CD14-positive monocyte (primary cell): ENCODE results near the gene ZNF692. TPM values are rescaled to one million over a fixed set of nuclear protein-coding genes. Genes with fewer than 3 reads are reported as not detected.
A peak's percentile ranks its signal among the peaks of the same experiment; 100 is the strongest.

Experiments
- DNase-seq, 3 donors: peaks; one replicate each; pipeline ENCODE4 v3.0.0-alpha.2; 2011 to 2022
- H2AFZ ChIP-seq: 2 replicates; pipeline ENCODE4 v1.6.0; 2012; ENCODE audit warnings: mild to moderate bottlenecking, low read depth, low read length, inconsistent platforms; ENCODE audit not compliant: insufficient read depth, poor library complexity, severe bottlenecking
- H3K27ac ChIP-seq, 2 donors: 1 replicate in 1 of 2; 2 replicates in 1 of 2; pipeline ENCODE4 v1.5.1; 2012 to 2013; ENCODE audit warnings: low read length in 2 of 2, control low read depth in 1 of 2, inconsistent platforms in 1 of 2, low read depth in 1 of 2, mild to moderate bottlenecking in 1 of 2
- H3K27me3 ChIP-seq, 2 donors: one replicate each; pipeline versions ENCODE4 v1.6.0 to v1.6.1; 2011 to 2013; ENCODE audit warnings: low read length in 2 of 2; ENCODE audit not compliant: control insufficient read depth in 2 of 2, insufficient read depth in 2 of 2
- H3K36me3 ChIP-seq, 2 donors: replicated peaks in 1 of 2; 1 replicate in 1 of 2; 2 replicates in 1 of 2; pipeline versions ENCODE4 v1.5.1 to v1.6.1; 2012 to 2013; ENCODE audit warnings: low read length in 2 of 2, control low read depth in 1 of 2, inconsistent platforms in 1 of 2, mild to moderate bottlenecking in 1 of 2; ENCODE audit not compliant: insufficient read depth in 2 of 2, control insufficient read depth in 1 of 2
- H3K4me1 ChIP-seq, 2 donors: 1 replicate in 1 of 2; 2 replicates in 1 of 2; pipeline versions ENCODE4 v1.5.1 to v1.6.1; 2012 to 2013; ENCODE audit warnings: low read length in 2 of 2, control low read depth in 1 of 2, inconsistent platforms in 1 of 2, mild to moderate bottlenecking in 1 of 2, moderate library complexity in 1 of 2; ENCODE audit not compliant: insufficient read depth in 2 of 2, control insufficient read depth in 1 of 2
- H3K4me2 ChIP-seq: replicated peaks from 2 replicates; pipeline ENCODE3; 2012; ENCODE audit warnings: low read length, moderate library complexity, mild to moderate bottlenecking; ENCODE audit not compliant: poor library complexity, severe bottlenecking; ENCODE audit errors: extremely low read depth
- H3K4me3 ChIP-seq, 3 experiments: fragments of 200-600 bp in 1 of 3; sonication (generic) in 1 of 3; replicated peaks in 1 of 3; 1 replicate in 2 of 3; 2 replicates in 1 of 3; pipeline ENCODE4 v1.5.1; 2011 to 2013; ENCODE audit warnings: low read length in 3 of 3, mild to moderate bottlenecking in 3 of 3, control low read depth in 2 of 3, low read depth in 2 of 3, inconsistent platforms in 1 of 3, moderate library complexity in 1 of 3
- H3K79me2 ChIP-seq: 2 replicates; pipeline ENCODE4 v1.6.0; 2012; ENCODE audit warnings: mild to moderate bottlenecking, control low read depth, inconsistent platforms, low read length, moderate library complexity; ENCODE audit not compliant: insufficient read depth
- H3K9ac ChIP-seq: 2 replicates; pipeline ENCODE4 v1.6.0; 2017; ENCODE audit warnings: low read length, mild to moderate bottlenecking; ENCODE audit not compliant: insufficient read depth, poor library complexity, severe bottlenecking
- H3K9me3 ChIP-seq, 2 donors: replicated peaks in 1 of 2; 1 replicate in 1 of 2; 2 replicates in 1 of 2; pipeline versions ENCODE4 v1.5.1 to v1.6.1; 2012 to 2013; ENCODE audit warnings: low read length in 2 of 2, control low read depth in 1 of 2; ENCODE audit not compliant: control insufficient read depth in 1 of 2, insufficient read depth in 1 of 2
- H4K20me1 ChIP-seq: 2 replicates; pipeline ENCODE4 v1.6.0; 2012; ENCODE audit warnings: mild to moderate bottlenecking, low read length, control low read depth, moderate library complexity; ENCODE audit not compliant: insufficient read depth
- H3K27ac Mint-ChIP-seq, 7 donors: one replicate each; pipeline ENCODE4 v1.8.0; 2020; ENCODE audit warnings: mild to moderate bottlenecking in 7 of 7, mixed read lengths in 7 of 7, moderate library complexity in 6 of 7, inconsistent platforms in 2 of 7
- H3K27me3 Mint-ChIP-seq, 3 donors: one replicate each; pipeline ENCODE4 v1.8.0; 2021 to 2022; ENCODE audit warnings: low read depth in 3 of 3, mild to moderate bottlenecking in 3 of 3, mixed read lengths in 3 of 3, moderate library complexity in 3 of 3, inconsistent platforms in 1 of 3
- H3K36me3 Mint-ChIP-seq, 2 donors: one replicate each; pipeline ENCODE4 v1.8.0; 2020; ENCODE audit warnings: mixed read lengths in 2 of 2, inconsistent platforms in 1 of 2, mild to moderate bottlenecking in 1 of 2
- H3K4me1 Mint-ChIP-seq: one replicate; pipeline ENCODE4 v1.8.0; 2020; ENCODE audit warnings: mild to moderate bottlenecking, mixed read lengths
- H3K4me3 Mint-ChIP-seq, 2 donors: one replicate each; pipeline ENCODE4 v1.8.0; 2020; ENCODE audit warnings: mild to moderate bottlenecking in 2 of 2, mixed read lengths in 2 of 2, moderate library complexity in 1 of 2
- H3K9me3 Mint-ChIP-seq, 7 donors: one replicate each; pipeline ENCODE4 v1.8.0; 2020 to 2022; ENCODE audit warnings: mixed read lengths in 7 of 7, mild to moderate bottlenecking in 6 of 7, moderate library complexity in 6 of 7, inconsistent platforms in 2 of 7
- CTCF ChIP-seq: fragments of 200-600 bp; IDR thresholded peaks from one replicate; pipeline ENCODE4 v1.8.0; 2022; ENCODE audit warnings: antibody characterized with exemption, mild to moderate bottlenecking
- WGBS: methylation state at CpG from one replicate; pipeline ENCODE4 v1.1.5; 2013; ENCODE audit warnings: missing lambda C conversion rate; ENCODE audit not compliant: insufficient coverage; 5-methylcytosine and 5-hydroxymethylcytosine counted together
- intact Hi-C, 2 donors: fragments of 100-400 bp; cut with micrococcal nuclease; formaldehyde crosslinking; loops; one replicate each; pipeline versions ENCODE4 v1.15.0 to v1.15.1; 2023
- polyA plus RNA-seq, 3 donors: library from polyadenylated mRNA; depleted of rRNA in 1 of 3; unstranded in 2 of 3; stranded (reverse) in 1 of 3; fragments of 300-500 nt in 2 of 3; fragments of >200 nt in 1 of 3; fragmentation: Illumina TruSeq in 2 of 3; gene quantifications; 1 replicate in 2 of 3; 2 replicates in 1 of 3; pipeline ENCODE4 v1.2.3, GENCODE V29; 2012 to 2021

ZNF692 gene
- polyA plus RNA-seq, 3 donors, result 2.2 to 59.0 (median 2.4) TPM

DNA sequence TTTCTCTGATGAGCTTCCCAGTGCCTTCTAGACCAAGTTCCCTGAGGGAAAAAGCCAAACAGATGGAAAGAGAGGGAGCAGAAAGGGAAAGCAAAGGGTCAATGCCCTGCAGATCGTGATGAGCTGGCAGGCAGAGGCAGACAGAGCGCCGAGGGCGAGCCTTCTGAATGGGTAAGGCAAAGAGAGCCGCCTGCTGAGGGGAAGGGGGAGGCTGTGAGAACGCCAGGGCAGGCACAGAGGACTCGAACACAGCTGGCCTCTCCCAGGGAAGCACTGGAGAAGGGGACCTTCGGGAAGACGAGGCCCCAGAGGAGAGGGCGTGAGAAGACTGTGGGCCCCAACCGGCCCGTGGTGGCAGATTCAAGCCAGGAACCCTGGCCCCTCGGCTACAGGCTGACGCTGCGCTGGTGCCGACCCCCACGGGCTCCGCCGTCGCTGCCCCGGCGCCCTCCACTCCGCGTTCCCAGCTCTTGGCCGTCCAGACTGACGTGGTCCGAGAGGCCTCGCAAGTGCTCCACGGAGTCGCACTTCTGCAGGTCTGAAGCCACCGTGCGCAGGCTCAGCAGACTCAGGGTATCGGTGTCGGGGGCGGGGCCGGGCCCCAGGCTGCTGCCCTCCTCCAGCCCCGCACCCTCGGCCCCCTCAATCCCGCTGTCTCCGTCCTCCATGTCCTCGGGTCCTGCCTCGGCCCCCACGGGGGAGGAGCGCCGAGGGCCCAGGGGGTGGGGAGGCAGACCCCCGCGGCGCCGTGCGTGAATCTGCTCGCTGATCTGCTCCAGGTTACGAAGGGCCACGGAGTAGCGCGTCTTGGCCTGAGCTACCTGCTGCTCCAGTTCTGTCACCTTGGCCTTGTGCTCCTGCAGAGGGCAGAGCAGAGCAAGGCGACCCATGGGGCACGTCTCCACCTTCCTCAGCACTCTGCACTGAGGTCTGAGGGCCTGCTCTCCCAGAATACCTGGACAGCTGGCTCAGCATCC, 47.1 kb downstream of the ZNF692 start:
- WGBS, result 93% methylated on average over 57 of the region's 57 CpGs
- Histone ChIP-seq H2AFZ (no peak overlapping the region), H3K27me3 (no peaks in the 10 kb centered on the region), H3K36me3 (peaks cover 47 to 60% of the 10 kb centered on the region in 2 donors), H3K9ac (no peak overlapping the region), H3K4me3 (no peak overlapping the region), H3K79me2 (peaks cover 9% of the 10 kb centered on the region), H3K27ac (peak overlapping the region; percentile 6 to 65), H3K4me1 (peaks cover 54 to 56% of the 10 kb centered on the region in 2 donors), H3K9me3 (no peaks in the 10 kb centered on the region), H4K20me1 (peaks cover 7% of the 10 kb centered on the region), H3K4me2 (no peak overlapping the region)
- DNase-seq, result no peak
- Mint-ChIP-seq H3K4me1 (peaks cover 56% of the 10 kb centered on the region), H3K4me3 (no peak overlapping the region), H3K36me3 (peaks cover 55 to 65% of the 10 kb centered on the region in 2 donors), H3K27ac (peak overlapping the region; percentile 5 to 84 (median 70)), H3K9me3 (no peaks in the 10 kb centered on the region), H3K27me3 (peaks cover 0 to 3% (median 0%) of the 10 kb centered on the region in 3 donors)
- peak; percentile 11 for TF ChIP-seq CTCF
- intact Hi-C loops, result no loop called here

GRCh38 chr1:248810727-248811513, 48.0 kb downstream of the ZNF692 start:
- Histone ChIP-seq H3K9ac (no peak overlapping the region), H3K9me3 (no peaks in the 10 kb centered on the region), H3K36me3 (peaks cover 43 to 54% of the 10 kb centered on the region in 2 donors), H2AFZ (no peak overlapping the region), H3K4me1 (peaks cover 54 to 56% of the 10 kb centered on the region in 2 donors), H3K4me3 (peak overlapping the region in 1 of 3 experiments; percentile 45), H3K27me3 (no peaks in the 10 kb centered on the region), H3K4me2 (peak overlapping the region; percentile 41), H3K27ac (peak overlapping the region; percentile 33 to 65), H3K79me2 (peaks cover 4% of the 10 kb centered on the region), H4K20me1 (no peaks in the 10 kb centered on the region)
- intact Hi-C loops, result no loop called here
- no peak for TF ChIP-seq CTCF
- Mint-ChIP-seq H3K4me1 (peaks cover 56% of the 10 kb centered on the region), H3K36me3 (peaks cover 47 to 57% of the 10 kb centered on the region in 2 donors), H3K27ac (peak overlapping the region; percentile 32 to 83 (median 74)), H3K9me3 (no peaks in the 10 kb centered on the region), H3K4me3 (peak overlapping the region in 1 of 2 donors; percentile 23), H3K27me3 (peaks cover 0 to 1% (median 0%) of the 10 kb centered on the region in 3 donors)
- DNase-seq, result no peak
- 73% methylated on average over 4 of the region's 12 CpGs for WGBS
